ENCODE data around the gene PWWP2B. TPM values are rescaled to one million over a fixed set of nuclear protein-coding genes. Genes with fewer than 3 reads are reported as not detected.
A peak's percentile ranks its signal among the peaks of the same experiment; 100 is the strongest.

PWWP2B gene
- total and polyA plus RNA-seq, 2 of the 8 experiments (the other 6 are each of a cell fraction or from before 2014, with no cell fraction given): 5.3 to 10.8 TPM

- Histone ChIP-seq H2BK5ac (ENCODE audit: low read depth, low read length) (no peak overlapping the region), H2BK12ac (ENCODE audit: low read depth, low read length) (no peak overlapping the region), H2AFZ (ENCODE audit: low read length) (no peak overlapping the region), H2BK15ac (ENCODE audit: low read length) (no peak overlapping the region), H3K4ac (replicated peaks; ENCODE audit: insufficient read length, low read depth, low read length) (no peak overlapping the region), H3K9me3 (ENCODE audit: insufficient read depth in 2 of 2, low read depth in 1 of 2, low read length in 1 of 2) (no peaks in the 10 kb centered on the region), H4K5ac (ENCODE audit: insufficient read length, low read depth, low read length) (no peak overlapping the region), H4K20me1 (replicated peaks in 1 of 2; ENCODE audit: control insufficient read depth in 1 of 2, insufficient read depth in 2 of 2, low read length in 2 of 2) (peaks cover 0 to 3% of the 10 kb centered on the region in 2 experiments), H3K27me3 (replicated peaks in 1 of 4; ENCODE audit: control insufficient read depth in 3 of 4, extremely low read depth in 1 of 4, insufficient read depth in 3 of 4, low read length in 3 of 4) (no peaks in the 10 kb centered on the region), H3K36me3 (ENCODE audit: control insufficient read depth in 2 of 4, insufficient read depth in 4 of 4, low read length in 3 of 4) (no peaks in the 10 kb centered on the region), H4K91ac (replicated peaks; ENCODE audit: insufficient read length, low read length) (no peak overlapping the region), H3K79me1 (ENCODE audit: low read depth, low read length) (0 out of 2 replicates have a peak, but pooled peaks cover 5% of the 10 kb centered on the region), H3K4me3 (ENCODE audit: extremely low read depth in 1 of 4, insufficient read depth in 2 of 4, low read depth in 3 of 4, low read length in 4 of 4) (no peak overlapping the region), H2AK5ac (ENCODE audit: low read depth, low read length) (no peak overlapping the region), H3K4me1 (replicated peaks in 1 of 4; ENCODE audit: control insufficient read depth in 3 of 4, insufficient read depth in 4 of 4, low read length in 3 of 4) (peaks cover 0 to 11% (median 1%) of the 10 kb centered on the region in 4 experiments; a peak in 4 of 7 replicates), H3K56ac (replicated peaks; ENCODE audit: insufficient read length, low read depth, low read length) (no peak overlapping the region), H3K9ac (replicated peaks in 1 of 4; ENCODE audit: extremely low read depth in 1 of 4, low read depth in 3 of 4, low read length in 3 of 4) (no peak overlapping the region), H3K18ac (ENCODE audit: extremely low read depth, low read length) (no peak overlapping the region), H3K23ac (ENCODE audit: insufficient read length) (no peak overlapping the region), H4K8ac (ENCODE audit: extremely low read depth, insufficient read depth, low read length) (0 out of 2 replicates have a peak overlapping the region, but pooled peaks have one; percentile 25), H3K14ac (ENCODE audit: insufficient read length) (no peak overlapping the region), H2BK120ac (replicated peaks; ENCODE audit: low read depth, low read length) (no peak overlapping the region), H3K4me2 (ENCODE audit: insufficient read depth in 1 of 2, low read depth in 2 of 2, low read length in 2 of 2) (no peak overlapping the region), H3K23me2 (ENCODE audit: low read depth, low read length) (no peaks in the 10 kb centered on the region), H3K27ac (ENCODE audit: low read depth, low read length) (no peak overlapping the region), H3K79me2 (ENCODE audit: control insufficient read depth in 1 of 2, insufficient read depth in 2 of 2, low read length in 2 of 2) (no peaks in the 10 kb centered on the region), H2BK20ac (ENCODE audit: low read length) (no peak overlapping the region)
- CTCF ChIA-PET (ENCODE audit: partially characterized antibody): interaction anchor here (0.6 to 1.2 kb wide), 4 partner anchors 10 to 506 kb away, joined by 3 read pairs; no protein-coding TSS in a partner anchor
- DNase-seq (ENCODE audit: low read depth in 1 of 2, low spot score in 2 of 2) (no peak), FAIRE-seq (no peak)
- WGBS, 2 experiments (ENCODE audit: extremely low coverage in 1 of 2, insufficient coverage in 1 of 2, insufficient read length in 1 of 2, insufficient replicate concordance in 2 of 2, low coverage in 1 of 2, low lambda C conversion rate in 2 of 2, missing lambda C conversion rate in 1 of 2): 94% methylated on average over 16 of the region's 21 CpGs; no CpG with 5 or more reads in 1 of the 2 experiments
- POLR2A ChIA-PET (ENCODE audit: partially characterized antibody): interaction anchor here (0.7 to 1.4 kb wide), 4 partner anchors 10 to 17 kb away, joined by 3 to 4 read pairs (median 4); no protein-coding TSS in a partner anchor
- no peak for TF ChIP-seq TAF7 (optimal IDR thresholded peaks at IDR 0.05; ENCODE audit: borderline replicate concordance, low read depth, low read length)
- TF ChIP-seq CREB1 (IDR thresholded peaks at IDR 0.05): no peak
- TF ChIP-seq PHF8 (conservative IDR thresholded peaks at IDR 0.05; ENCODE audit: low read depth, low read length): no peak
- no peak for TF ChIP-seq TEAD4 (IDR thresholded peaks at IDR 0.05; ENCODE audit: low read depth, low read length)
- no peak for TF ChIP-seq SIRT6 (IDR thresholded peaks at IDR 0.05; ENCODE audit: low read length)
- no peak for TF ChIP-seq SAP30 (IDR thresholded peaks at IDR 0.05; ENCODE audit: insufficient read depth, insufficient replicate concordance, low read length)
- no peak for TF ChIP-seq POU5F1 (IDR thresholded peaks at IDR 0.05; ENCODE audit: low read depth, low read length)
- TF ChIP-seq MAFK (IDR thresholded peaks at IDR 0.05; ENCODE audit: low read depth, low read length): no peak
- no peak for TF ChIP-seq JUND (IDR thresholded peaks at IDR 0.05; ENCODE audit: low read length)
- TF ChIP-seq CEBPB (IDR thresholded peaks at IDR 0.05; ENCODE audit: low read depth, low read length): no peak
- TF ChIP-seq TBP (IDR thresholded peaks at IDR 0.05; ENCODE audit: low read depth, low read length): no peak
- TF ChIP-seq RFX5 (IDR thresholded peaks at IDR 0.05; ENCODE audit: borderline replicate concordance, low read depth, low read length): no peak
- no peak for TF ChIP-seq POLR2AphosphoS5 (IDR thresholded peaks at IDR 0.05; ENCODE audit: low read depth, low read length)
- TF ChIP-seq EGR1 (IDR thresholded peaks at IDR 0.05; ENCODE audit: borderline replicate concordance, low read depth, low read length): no peak
These were observed 36.8 kb downstream of the PWWP2B start for GRCh38 chr10:132433671-132434340.

All from H1 (cell line).